ENCODE results near the gene RPS19BP1.

GRCh38 chr22:39508393-39508792, 24.2 kb downstream of the RPS19BP1 start:
- TF ChIP-seq, protein P1, sequence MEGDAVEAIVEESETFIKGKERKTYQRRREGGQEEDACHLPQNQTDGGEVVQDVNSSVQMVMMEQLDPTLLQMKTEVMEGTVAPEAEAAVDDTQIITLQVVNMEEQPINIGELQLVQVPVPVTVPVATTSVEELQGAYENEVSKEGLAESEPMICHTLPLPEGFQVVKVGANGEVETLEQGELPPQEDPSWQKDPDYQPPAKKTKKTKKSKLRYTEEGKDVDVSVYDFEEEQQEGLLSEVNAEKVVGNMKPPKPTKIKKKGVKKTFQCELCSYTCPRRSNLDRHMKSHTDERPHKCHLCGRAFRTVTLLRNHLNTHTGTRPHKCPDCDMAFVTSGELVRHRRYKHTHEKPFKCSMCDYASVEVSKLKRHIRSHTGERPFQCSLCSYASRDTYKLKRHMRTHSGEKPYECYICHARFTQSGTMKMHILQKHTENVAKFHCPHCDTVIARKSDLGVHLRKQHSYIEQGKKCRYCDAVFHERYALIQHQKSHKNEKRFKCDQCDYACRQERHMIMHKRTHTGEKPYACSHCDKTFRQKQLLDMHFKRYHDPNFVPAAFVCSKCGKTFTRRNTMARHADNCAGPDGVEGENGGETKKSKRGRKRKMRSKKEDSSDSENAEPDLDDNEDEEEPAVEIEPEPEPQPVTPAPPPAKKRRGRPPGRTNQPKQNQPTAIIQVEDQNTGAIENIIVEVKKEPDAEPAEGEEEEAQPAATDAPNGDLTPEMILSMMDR (IDR thresholded peaks at IDR 0.05) = no peak
- TF ChIP-seq POLR2A (IDR thresholded peaks at IDR 0.05) = no peak
